SK-N-DZ (cell line): ENCODE measurements around the gene CNOT8. TPM values are rescaled to one million over a fixed set of nuclear protein-coding genes. Genes with fewer than 3 reads are reported as not detected.
"Not testable (repeated sequence)": the region's sequence is repeated elsewhere in the genome, so short reads cannot be mapped to it uniquely, and the experiment has no call there.

Experiments
- DNase-seq: peaks from one replicate; pipeline ENCODE4 v3.0.0-alpha.2; 2015; ENCODE audit warnings: low spot score
- polyA plus RNA-seq, 2 experiments: library from polyadenylated mRNA; depleted of rRNA; stranded (reverse); fragments of >200 nt; gene quantifications; 2 replicates each; pipeline ENCODE4 v1.2.3, GENCODE V29; 2014

Gene CNOT8
- polyA plus RNA-seq (2014; cell fraction: cytosol; rRNA removed): 108 and 151 TPM in 2 replicates
- 59.7 and 74.1 TPM in 2 replicates for polyA plus RNA-seq (2014; cell fraction: nucleus; rRNA removed)

DNA sequence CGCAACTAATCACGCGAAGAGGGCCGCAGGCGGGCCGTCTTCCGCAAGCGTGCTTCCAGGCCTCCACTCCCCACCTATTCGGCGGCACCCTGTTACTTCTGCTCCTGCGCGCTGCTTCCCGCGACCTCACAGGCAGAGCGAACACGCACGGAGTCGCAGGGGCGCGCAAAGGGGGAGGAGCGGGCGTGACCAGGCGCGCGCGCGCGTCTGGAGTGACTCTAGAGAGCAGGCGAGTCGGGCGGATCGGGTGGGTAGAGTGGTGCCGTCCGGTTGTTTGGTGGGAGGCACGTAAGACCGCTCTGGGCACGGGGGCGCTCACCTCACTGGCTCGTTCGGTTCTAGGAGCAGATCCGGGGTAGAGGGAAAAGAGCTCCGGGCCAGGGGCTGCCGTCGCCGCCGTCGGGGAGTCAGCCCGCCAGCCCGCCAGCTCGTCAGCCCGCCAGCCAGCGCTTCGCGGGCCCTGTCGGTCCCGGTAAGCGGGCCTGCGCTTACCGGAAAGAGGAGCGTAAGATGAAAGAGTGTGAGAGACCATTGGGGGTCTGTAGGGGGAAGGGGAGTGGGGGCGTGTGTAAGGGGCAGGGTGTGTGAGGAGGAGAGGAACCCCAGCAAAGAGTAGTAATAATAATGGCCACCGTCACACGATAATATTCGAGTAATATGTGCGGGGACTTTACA, at the start of gene CNOT8:
Gene CNOT8, plus strand, starts transcription at position 331 of the 675 bp plus-strand sequence. CDS start 4,652 bp downstream, outside the sequence.
- DNase-seq: peak; percentile 99

DNA sequence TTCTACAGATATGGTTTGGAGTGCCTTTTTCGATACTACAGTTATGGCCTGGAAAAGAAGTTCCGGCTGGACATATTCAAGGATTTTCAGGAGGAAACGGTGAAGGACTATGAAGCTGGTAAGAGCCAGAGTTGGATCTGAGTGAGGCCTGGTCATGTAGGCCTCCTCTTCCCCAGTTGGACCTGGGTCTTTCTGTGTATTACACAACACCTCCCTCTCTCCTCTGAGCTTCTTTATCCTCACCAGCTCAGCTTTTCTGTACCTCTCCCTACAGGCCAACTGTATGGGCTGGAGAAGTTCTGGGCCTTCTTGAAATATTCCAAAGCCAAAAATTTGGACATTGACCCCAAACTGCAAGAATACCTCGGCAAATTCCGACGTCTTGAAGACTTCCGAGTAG, 47.2 kb upstream of the CNOT8 start:
- DNase-seq: no peak

DNA sequence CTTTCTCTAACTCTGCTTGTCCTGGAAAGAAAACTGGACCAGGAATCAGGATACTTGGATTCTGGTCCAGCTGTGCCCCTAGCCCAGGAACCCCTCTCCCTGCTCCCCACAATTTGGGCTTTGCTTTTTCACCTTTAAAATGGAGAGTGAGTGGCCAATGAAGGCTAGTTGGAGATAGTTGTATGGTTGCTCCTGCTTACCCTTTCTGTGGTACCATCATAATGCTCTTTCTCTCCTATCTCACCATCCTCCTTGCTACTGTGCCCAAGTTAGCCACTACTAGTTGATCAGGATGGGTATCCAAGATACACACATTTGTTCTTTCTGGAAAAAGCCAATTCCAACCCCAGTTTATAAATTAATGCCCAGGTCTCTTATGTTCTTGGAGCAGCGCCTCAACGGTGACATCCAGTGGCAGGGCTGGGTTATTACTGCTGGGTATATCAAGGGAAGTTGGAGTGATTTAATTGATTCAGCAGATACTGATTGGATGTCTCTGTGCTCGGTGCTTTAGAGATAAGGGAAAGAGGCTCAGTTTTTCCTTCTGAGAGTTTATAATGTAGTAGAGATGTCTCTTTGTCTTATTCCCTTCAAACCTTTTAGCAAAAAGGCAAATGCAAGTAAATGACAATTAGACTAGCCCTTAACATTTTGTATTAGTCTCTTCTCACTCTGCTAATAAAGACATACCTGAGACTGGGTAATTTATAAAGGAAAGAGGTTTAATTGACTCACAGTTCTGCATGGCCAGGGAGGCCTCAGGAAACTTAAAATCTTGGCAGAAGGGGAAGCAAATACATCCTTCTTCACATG, 46.6 kb upstream of the CNOT8 start:
- DNase-seq: peak; percentile 63

DNA sequence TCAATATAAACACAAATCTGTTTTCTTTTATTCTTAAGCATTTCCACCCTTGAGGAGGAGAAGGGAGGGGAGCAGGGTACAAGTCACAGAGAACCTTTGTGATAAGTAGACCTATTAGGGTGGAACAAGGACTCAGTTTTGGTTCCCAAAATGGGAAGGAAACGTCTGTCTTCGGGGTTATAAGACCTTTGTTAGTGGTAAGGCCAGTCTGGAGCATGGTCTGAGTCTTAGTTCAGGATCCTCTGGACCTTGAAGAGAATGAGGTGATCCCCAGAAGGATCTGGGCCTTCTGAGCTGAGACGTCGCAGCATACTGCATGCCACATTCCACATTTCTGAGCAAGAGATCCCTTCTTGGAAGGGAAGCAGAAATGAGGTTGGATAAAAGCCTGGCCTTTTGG, 45.3 kb upstream of the CNOT8 start:
- no peak for DNase-seq

DNA sequence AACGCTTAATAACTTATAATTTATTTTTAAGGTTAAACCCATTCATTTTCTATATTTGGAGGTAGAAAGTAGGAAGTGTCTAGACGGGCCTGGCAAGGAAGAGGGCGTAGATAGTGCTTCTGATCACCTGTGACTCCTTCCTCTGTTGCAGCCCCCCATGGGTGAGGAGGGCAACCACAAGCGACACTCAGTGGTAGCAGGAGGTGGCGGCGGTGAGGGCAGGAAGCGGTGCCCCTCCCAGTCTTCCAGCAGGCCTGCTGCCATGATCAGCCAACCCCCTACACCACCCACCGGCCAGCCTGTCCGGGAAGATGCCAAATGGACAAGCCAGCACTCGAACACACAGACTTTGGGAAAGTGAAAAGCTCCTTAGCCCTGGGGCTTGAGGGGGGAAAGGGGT, 44.7 kb upstream of the CNOT8 start:
- DNase-seq: no peak

DNA sequence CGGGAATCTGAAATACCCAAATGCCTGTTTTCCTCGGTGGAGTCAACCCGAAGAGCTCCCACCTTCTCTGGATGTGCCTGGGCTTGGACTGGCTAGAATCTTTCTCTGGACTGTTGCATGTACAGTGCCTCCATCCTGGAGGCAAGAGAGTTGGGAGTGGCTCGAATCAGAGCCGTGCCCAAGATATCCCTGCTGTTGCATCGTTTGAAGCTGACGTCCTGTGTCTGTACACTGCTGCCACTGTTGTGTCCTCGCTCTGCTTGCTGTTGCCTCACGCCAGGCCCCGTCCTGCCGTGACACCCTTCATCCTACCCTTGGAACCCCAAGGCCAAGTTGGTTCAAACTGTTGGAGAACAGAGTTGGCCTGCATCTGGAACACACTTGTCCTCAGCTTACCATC, 43.4 kb upstream of the CNOT8 start:
- DNase-seq: no peak

DNA sequence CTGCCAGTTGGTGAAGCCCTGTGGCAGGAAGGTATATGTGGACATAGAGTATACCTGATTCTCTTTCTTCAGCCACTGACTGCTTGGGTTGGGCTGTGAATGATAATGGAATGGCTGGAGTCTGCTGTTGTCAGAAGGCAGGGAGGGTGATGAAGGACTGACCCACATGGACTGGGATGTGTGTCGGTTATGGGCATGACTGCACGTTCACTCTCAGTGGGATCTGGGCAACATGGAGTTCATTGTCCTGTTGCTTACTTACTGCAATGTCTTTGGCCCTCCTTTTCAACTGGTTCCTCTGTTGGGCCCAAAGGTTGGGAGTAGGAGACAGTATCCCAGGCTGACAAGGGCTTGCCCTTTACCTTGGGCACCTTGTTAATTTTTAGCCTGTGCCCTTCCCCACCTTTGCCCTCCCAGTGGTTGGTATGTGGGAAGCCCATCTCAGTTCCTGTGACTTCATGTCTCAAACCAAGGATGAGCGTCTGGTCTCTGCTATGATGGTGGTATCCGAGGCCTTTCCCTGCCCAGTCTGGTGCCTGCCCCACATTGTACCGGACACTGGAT, 42.7 kb upstream of the CNOT8 start:
- no peak for DNase-seq

DNA sequence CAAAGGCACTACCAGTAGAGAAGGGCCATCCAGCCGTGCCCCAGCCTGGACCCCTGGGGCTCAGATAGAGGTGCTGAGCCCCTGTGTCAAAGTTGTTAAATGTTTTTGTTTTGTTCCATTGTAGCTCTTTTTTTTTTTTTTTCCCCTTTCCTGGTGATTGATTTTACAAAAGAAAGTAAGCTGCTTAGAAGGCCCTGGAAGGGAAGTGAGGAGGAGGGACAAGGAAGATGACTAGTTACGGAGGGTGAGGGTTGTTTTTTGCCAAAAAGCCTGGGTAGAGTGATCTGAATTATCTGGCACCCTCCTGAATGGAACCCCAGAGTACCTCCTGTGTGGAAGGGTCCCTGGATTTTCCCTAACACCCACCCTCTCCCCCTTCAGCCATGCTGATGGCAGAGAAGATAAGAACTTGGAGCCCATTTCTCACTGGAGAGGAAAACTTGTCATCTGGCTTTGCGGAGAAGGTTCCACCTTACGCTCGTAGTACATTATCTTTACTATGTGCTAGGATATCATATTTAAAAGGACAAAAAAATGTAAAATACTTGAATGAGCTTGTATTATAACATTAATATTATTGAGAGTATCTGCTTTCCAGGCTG, 41.4 kb upstream of the CNOT8 start:
- DNase-seq: no peak

DNA sequence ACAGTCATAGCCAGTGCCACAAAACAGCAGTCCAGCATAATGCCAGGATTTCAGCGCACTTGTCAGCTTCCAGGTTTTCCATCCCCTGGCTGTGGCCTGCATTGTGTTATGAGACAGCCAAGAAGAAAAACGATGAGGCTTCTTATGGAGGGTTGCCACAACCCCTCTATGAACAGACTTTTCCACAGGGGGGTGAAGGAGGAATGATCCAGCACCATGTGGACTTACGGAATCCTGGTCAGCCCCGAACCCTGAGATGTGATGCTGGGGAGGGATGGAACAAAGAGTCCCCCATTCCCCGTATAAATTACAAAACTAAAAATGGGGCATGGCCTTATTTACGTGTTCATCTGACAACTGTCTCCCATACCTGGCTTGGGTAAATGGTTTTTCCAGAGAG, 40.6 kb upstream of the CNOT8 start:
- DNase-seq: no peak

DNA sequence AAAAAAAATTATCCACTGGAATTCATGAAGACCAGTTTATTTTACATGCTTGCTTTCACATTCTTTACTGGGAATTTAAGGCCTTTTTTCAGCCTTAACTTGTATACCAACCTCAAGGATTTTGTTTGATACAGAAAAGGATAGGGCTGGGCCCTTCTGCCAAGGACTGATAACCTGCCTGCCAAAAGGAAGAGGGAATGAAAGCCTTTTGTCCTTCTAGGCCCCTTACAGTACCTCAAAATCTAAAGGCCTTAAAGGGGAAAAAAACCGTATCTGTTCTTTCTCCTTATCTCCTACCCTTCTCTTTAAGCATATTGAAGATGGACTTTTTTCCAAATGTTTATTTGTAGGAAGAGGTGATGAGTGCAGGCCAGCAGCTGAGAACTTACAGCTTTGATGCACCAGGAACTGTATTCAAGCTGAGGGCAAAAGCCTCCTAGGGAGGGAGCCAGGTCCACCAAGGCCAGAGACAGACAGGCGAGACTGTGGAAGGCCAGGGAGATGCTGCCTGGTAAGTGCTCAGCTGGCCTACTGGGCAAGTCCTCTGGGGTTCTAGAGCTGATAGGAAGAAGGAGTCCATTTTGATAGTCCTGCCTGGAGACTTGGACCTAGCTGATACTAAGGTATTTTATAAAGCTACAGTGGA, 39.8 kb upstream of the CNOT8 start:
- no peak for DNase-seq

DNA sequence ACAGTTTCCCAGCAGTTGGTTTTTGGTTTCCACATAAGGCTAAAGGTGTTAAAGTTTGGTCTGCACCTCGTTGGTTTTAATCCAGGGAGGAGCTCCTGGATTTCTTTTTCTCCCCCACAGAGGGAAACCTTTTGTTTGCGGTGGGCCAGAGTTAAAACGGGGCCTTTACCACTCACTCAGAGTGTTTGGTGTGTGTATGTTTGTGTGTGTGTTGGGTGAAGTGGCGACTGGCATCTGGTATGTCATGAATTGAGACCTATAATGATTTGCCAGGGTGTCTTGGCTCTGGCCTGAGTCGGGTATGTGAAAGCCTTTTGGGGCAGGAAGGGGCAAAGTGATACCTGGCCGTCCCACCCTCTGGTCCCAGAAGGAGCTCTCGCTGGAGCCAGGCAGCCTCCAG, 38.9 kb upstream of the CNOT8 start:
- DNase-seq: no peak

DNA sequence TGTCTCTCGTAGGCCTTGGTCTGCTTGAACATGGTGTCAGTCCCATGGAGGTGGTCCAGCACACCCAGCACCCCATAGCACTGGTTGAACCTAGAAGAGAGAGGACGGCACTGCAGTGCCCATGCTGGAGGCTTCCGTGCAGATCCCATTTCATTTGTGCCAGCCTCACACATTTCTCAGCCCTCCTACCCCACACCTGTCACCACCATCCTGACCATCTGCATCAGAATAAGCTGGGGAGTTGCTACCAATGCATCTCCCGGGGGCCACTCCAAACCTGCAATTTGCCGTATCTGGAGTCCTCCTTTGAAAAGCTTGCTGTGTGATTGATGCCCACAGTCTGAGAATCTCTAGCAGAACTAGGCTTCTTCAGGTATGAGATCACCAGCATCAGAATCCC, 38.0 kb upstream of the CNOT8 start:
- no peak for DNase-seq

DNA sequence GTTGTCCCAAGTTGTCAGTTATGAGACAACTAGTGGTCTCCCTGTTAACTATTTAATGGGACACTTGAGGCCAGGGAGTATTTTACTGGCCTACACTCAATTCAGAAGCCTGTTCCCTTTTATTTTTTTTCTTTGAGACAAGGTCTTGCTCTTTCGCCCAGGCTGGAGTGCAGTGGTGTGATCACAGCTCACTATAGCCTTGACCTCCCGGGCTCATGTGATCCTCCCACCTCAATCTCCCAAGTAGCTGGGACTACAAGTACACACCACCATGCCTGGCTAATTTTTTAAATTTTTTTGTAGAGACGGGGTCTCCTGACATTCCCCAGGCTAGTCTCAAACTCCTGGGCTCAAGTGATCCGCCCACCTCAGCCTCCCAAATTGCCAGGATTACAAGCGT, 35.5 kb upstream of the CNOT8 start:
- DNase-seq: not testable (repeated sequence)

DNA sequence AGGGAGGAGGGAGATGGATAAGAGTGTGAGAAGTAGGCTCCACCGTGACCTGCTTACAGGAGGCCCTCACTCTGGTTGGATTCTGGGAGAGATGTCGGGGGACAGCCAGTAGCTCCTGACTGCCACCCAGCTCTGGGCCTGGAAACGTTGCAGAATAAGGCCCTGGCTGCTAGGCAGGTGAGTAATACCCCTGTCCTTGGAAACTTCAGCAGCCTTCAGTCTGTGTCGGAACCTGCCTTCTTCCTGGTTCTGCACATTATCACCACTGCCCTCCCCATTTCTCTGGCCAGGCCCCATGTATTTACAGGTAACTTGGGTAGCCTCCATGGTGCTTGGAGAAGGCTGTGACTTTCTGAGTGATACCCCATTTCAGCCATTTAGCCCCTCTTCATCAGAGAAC, 34.8 kb upstream of the CNOT8 start:
- no peak for DNase-seq

DNA sequence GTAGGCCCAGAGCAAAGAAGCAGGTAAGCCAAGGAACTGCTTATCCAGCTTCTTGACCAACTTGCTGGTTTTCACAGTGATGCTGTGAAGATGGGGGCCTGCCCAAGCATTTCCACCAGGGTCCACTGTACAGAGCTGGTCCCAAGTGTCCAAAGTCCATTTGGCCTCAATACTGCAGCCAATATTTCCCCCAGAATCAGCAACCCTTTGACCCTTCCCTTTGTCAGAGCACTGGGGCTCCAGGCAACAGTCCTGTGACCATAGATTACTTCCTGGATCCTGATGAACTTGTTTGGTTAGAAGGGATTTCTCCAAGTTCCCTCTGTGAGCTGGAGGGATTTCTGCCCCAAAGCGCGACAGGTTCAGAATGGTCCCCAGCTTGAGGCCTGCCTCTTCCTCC, 34.4 kb upstream of the CNOT8 start:
- no peak for DNase-seq

DNA sequence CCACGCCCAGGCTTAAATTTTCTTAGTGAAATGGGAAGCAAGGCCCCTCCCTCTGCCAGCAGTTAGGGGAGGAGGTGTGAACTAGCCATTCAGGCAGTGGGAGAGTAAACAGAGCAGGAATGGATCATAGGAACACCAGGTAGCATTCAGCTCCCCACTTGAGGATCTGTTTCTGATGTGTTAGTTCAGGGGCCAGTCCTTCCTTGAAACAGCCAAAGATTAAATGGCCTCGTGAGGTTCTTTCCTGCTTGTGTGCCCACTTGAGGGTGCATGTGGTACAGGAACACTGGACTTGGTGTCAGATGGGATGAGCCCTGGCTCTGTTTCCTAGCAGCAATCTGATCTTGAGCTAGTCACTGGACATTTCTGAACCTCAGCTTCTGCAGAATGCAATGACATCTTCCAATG, 29.2 kb upstream of the CNOT8 start:
- no peak for DNase-seq

DNA sequence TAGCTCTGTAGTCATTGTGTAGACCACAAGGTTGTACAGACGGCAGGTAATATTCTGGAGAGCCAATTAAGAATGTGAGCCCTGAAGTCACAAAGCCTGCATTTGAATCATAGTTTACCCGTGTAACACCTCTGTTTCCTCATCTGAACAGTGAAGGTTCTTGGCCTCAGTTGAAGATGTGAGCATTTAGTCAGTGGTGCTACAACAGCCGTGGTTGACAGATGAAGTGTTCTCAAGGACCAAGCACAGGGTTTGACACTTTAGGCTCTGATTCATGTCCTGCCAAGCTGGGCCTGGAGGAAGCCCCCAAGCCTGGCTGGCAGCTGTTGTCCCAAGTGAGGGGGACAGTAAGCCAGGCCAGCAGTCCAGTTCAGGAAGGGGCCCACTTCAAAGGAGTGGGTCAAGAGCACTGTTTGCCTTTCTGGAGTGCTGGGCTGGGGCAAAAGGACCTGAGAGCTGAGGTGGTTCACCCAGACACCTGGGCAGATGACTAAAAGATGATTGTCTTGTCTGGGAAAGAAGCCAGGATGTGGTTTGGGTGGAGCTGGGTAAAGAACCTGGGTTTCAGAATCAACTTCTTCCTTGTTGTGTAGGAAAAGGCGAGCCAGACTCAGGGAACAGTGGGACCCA, 28.7 kb upstream of the CNOT8 start:
- no peak for DNase-seq

DNA sequence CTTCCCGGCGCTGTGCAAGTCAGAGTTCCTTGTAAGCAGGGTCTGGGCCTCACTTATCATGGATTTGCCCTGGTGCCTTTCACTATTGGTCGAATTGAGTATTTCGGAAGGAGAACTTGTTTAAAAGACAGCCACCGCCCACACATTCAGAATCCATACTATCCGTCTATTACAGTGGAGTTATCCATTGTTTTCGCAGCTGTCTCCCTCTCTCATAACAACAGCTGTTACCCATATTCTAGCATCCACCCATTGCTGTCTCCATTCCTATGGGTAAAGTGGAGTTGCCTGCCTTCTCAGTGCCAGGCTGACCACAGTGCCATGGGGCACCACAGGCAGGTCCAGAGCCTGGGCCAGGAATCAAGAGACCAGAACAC, 28.2 kb upstream of the CNOT8 start:
- DNase-seq: no peak

DNA sequence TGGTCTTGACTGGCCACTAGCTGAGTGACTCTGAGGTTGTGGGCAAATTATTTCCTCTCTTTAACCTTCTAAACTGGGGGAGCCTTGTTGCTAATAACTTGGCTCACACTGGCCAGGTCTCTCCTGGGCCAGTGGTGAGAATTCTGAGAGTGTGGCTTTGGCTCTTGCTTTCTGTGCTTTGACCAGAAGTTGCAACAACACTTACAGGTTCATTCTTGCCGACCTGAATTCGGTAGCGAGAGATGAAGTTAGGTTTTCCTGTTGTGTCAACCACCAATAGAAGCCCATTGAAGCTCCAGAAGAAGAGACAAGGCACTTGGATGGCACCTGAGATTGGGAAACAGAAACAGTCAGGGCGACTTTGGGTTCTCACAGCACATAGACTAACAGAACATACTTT, 27.8 kb upstream of the CNOT8 start:
- DNase-seq: no peak

DNA sequence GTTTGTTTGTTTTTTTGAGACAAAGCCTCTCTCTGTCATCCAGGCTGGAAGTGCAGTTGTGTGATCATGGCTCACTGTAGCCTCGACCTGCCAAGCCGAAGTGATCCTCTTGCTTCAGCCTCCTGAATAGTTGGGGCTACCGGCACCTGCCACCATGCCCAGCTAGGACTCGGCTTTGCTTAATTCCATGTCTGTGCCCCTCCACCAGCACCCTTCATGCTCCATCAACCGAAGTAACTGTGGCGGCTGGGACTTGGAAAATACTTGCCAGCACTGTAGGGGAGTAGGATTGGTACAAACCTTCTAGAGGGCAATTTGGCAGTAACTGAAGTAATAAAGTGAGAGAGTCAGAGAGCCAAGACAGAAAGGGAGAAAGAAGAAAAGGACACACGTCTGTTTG, 27.0 kb upstream of the CNOT8 start:
- DNase-seq: no peak

DNA sequence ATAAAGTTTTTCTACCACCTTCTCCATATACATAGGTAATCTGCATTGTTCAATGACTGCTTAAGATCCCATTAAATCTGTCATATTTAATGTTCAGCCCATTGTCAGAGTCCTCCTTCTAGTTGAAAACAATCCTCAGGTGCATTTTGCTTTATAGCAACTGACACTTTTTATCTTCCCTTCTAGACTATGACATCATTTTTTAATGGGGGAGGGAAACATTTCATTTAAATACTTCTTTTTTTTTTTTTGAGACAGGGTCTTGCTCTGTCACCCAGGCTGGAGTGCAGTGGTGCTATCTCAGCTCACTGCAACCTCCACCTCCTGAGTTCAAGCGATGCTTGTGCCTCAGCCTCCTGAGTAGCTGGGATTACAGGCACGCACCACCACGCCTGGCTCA, 25.6 kb upstream of the CNOT8 start:
- not testable (repeated sequence) for DNase-seq
